Dedifferentiated amniotic fluid mesenchymal stem cell (primary cell): ENCODE data around the gene THSD8.
A peak's percentile ranks its signal among the peaks of the same experiment; 100 is the strongest.
"Not testable (repeated sequence)": the region's sequence is repeated elsewhere in the genome, so short reads cannot be mapped to it uniquely, and the experiment has no call there.

Source experiments
- DNase-seq: peaks from one replicate; pipeline ENCODE4 v3.0.0-alpha.2; 2016; ENCODE audit errors: extremely low spot score

The THSD8 gene

DNA sequence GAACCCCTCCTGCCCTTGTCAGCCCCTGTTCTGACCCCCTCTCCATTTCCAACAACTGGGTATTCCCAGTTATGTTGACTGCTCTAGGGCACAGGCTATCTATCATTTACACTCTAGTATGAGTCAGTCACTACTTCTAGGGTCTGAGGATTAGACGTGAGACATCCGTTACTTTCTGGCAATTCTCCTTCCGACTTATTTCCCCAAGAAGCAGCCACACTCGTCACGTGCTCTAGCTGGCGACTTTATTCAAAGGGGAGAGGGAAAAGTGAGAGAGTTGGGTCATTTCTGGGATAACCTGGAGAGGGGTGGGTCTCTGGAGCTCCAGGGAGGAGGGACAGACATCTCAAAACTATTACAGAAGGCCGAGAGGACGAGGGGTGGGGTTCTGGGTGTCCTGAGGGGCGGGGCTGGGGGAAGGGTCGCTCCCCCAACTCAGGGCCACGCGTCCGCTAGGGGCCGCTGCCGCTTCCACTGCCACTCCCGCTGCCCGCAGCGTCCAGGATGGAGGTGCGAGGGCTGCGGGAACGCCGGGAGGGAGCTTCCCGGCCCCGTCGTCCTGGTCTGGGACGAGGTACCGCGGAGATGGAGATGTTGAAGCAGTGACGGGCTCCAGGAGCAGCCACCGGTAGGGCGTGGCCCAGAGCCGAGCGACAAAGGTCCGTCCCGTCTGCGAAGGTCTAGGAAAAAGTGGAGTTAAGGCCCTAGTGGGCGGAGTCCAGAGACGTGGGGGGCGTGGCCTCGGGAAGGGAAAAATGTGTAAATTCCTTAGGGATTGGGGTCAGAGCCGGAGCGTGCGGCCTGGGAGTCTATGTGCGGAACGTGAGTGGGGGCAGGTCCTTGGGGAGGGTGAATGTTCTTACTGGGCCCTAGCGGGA is 23.6 kb downstream of the THSD8 start:
- DNase-seq, result no peak

DNA sequence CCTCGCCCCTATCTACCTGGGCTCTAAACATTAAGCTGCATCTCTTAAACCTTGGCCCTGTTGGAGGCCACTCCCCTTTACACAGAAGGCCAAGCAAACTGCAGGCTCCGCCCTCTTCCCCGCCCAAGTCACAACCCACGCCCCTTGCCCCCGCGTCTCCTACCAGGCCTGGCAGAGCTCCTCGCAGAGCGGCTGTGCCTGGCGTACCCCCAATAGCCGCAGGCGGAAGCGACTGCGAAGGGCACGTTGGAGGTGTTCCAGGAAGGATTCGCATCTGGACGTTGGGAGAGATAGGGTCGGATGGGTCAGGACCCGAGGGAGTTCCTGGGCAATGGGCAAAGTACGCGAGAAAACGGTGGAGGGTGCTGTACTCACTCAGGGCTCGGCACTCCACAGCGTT is 26.6 kb downstream of the THSD8 start:
- no peak for DNase-seq

DNA sequence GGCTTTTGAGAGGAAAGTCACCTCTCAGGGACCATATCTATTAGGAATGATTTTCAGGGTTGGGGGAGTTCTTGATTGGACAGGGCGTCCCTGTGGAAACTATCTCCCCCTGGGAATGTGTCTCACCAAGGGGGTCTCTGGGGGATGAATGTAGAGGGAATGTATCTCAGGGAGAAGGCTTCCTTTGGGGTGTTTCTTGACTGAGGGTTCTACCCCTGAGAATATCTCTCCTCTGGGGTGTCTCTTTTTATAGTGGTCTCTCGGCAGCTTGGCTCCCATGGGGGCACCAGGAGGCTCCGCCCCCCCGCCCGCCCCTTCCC is 31.5 kb downstream of the THSD8 start:
- DNase-seq, result no peak

DNA sequence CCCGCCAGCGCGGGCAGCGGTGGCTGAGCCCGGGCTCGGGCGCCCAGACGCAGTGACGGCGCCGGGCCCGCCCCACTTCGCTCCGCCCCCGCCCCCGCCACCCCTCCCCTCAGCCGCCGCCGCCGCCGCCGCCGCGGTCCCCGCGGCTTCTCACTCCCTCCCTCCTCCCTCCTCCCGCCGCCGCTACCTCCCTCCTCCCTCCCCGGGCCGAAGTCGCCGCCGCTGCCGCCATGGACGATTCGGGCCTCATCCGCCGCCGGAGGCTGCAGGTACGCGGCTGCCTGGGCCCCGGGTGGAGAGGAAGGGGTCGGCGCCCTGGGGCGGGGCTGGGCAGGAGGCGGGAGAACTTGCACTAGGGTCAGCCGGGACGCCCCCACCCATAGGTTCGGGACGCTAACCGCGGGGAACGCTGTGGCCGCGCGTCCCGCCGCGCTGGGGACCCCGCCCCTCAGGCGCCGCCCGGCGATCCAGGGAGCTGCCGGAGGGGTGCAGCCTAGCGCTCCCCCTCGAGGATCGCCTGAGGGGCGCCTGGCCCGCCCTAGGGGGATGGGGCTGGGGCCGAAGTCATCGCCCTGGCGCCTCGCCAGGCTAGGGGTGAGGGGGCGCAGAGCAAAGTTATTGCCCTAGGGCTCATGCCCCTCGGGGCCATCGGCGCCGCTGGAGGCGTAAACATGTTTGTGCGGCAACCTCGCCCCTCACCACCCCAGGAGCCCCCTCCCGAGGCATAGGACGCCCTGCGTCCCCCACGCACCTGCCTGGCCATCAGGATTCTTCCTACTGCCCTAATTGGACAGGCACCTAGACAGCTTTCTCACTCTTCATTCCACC is 32.1 kb downstream of the THSD8 start:
- no peak for DNase-seq

DNA sequence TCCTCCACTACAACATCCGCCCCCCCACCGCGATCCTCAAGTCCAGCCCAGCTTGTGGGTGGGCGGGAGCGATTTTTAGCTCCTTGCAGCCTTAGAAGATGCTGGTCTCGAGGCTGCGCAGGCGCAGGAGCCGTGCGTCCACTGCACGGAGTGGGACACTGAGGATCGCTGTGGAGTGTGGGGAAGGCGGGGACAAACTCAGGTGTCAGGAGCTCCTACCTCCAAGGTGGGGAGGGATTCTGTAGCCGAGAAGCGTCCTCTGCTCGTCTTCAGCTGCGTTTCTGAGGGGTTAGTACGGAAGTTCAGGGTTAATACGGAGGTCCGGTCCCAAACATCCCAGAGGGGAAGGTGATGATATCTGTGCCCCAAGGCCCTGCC is 32.7 kb downstream of the THSD8 start, which contains the start of gene RTBDN:
Gene RTBDN, minus strand, starts transcription at position 14 of the 378 bp plus-strand sequence. CDS start 4,600 bp downstream, outside the sequence.
- no peak for DNase-seq

DNA sequence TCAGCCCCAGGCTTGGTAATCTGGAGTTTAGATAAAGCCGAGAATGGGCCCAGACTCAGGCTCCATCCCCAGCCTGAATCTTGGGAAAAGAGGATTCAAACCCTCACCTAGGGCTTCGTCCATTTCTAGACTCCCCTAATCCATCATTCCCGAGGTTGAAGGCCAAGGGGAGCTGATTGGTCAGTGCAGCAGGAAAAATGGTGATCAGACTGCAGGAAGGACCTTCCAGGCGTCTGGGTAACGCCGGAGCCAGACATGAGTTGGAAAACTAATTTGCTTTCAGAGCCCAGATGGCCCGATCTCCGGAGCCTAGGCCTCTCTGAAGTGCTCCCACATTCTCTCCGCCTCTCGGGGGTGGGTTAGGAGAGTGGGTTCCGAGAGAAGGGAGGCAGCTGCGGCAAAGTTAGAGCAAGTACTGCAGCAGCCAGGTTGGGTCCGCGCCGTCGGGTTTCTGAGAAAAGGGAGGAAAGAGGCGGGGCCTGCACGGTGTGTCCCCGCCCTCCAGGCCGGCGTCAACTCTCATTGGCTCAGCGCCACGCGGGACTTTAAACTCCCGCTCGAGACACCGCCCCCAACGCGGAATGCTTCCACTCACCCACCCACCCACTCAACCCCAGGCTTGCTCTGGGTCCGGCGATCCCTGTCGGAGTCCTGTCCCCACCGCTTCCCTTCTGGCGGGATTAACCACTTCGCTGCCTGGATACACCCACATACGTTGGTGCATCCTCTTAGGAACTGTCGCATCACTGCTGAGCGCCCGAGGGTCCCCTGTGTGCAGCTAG is 33.3 kb downstream of the THSD8 start:
- DNase-seq, result no peak

DNA sequence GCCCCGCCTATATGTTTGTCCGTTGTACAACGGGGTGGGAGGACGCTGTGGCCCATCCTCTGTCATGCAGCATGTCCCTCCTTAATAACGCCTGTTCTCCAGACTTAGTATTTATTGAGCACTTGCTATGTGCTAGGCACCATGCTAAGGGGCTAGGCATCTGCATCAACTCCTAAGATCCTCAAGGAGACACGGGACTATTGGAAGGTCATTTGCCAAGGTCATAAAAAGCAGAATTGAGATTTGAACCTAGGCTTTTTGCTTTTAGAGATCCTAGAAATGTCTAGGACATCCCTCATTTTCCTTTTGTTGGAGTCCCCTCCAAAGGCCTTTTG is 34.6 kb downstream of the THSD8 start:
- no peak for DNase-seq

DNA sequence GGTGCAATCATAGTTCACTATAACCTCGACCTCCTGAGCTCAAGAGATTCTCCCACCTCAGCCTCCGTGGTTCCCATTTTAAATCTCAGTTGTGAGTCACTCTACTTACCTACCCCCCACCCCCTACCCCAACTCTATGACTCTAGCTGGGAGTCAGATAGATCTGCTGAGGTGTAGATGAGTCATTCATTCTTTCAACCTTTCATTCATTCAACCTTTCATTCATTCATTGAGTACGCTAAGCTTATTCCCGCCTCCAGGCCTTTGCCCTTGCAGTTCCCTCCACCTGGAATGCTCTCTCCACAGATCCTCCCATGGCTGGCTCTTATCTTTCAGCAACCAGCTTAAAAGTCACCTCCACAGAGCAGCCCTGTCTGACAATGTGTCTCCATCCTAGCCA is 35.4 kb downstream of the THSD8 start:
- no peak for DNase-seq

DNA sequence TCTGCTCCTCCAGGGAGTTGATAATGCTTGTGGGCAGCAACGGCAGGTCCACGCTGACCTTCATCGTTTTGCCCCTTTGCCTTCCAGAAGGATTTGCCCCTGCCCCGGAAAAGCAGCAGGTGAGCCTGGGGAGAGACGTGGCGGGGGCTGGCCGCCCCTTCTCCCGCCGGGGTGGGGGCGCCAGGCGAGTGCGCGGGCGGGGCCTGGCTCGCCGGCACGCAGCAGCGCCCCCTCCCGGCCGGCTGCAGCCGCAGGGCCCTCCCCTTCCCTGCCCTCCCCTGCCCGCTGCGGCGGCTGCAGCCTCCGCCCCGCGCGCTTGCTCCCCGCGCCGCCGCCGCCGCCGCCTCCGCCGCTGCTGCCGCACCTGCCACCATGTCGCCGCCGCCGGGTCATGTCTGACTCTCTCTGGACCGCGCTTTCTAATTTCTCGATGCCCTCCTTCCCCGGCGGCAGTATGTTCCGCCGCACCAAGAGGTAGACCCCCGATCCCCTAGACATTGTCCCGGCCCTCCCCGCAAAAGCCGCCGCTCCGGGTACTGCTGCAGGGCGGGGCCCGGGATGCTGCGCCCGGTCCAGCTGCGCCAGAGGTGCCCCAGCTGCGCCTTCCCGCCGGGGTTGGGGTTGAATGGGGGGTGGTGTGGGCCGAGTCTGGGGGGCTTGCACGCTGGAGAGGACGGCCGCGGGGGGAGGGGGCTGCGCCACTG is 36.5 kb downstream of the THSD8 start, which contains the start of gene MAST1:
Gene MAST1, plus strand, starts transcription at position 334 of the 704 bp plus-strand sequence. Its CDS starts 58 bp downstream, at position 392.
- no peak for DNase-seq

DNA sequence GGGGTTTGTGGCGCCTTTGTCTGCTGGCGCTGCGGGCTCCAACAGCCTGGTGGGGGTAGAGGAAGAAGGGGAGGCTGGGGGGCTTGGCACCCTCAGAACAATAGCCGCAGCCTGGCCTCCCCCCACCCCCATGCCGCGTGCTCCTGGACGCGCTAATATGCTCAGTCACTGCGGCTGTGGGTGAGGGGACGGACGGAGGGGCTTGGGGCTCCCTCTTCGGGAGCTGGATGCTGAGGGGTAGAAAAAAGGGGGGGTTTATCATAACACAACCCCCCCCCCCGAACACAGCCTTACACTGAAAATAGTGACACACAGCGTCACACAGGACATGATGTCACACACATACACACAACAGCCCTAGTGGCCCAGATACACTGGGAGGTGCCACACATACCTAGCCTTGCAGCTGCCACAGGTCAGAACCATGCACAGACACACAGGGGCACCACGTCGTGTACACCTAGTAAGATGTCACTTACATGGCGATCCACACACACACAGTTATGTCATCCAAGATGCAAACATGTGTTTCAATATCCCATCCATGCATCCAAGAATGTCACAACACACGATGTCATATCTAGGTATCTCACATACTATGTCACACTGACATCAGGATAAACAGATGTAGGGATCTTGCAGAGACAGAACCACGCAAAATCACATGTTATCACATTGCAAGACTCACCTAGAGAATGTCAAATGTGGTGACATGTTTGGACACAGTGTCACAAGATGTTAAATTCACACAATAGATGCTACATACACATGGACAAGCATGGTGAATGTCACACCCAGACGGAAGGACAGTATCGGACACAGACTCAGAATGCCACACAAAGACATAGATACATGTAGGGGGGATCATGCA is 37.3 kb downstream of the THSD8 start:
- DNase-seq, result no peak

DNA sequence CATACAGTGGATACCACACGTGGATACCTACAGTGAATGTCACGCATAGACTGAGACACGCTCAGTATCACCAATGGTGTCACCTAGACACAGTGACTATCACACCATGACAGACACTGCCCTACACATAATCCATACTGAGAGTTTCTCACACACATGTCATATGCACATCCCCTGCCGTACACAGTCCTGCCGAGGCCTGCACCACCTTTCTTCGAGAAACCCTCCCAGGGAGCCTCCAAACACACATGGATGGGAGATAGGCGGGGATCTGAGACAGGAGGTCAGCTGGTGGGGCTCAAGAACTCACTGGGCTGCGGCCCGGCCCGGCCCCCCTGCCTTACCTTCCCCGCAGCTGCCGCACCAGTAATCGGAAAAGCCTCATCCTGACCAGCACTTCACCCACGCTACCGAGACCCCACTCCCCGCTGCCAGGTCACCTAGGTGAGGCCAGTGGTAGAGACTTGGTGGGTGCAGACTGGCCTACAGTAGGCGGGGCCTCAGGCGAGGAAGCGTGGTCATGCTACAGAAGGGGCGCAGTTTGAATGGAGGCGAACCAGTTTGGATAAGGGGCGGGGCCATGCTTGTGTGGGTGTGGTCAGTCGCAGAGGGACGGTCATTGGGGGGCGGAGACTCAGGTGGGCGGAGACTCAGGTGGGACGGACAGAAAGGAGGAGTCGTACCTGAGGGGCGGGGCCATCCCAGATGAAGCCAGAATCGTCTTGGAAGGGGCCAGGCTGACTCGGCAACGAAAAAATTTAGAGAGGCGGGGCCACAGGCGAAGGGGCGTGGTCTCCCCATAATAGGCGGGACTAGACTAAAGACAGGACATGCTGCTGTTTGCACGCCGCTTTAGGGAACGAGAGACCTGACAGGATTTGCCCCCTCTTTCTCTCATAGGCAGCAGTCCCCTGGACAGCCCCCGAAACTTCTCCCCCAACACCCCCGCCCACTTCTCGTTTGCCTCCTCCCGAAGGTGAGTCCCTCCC is 38.5 kb downstream of the THSD8 start:
- no peak for DNase-seq

DNA sequence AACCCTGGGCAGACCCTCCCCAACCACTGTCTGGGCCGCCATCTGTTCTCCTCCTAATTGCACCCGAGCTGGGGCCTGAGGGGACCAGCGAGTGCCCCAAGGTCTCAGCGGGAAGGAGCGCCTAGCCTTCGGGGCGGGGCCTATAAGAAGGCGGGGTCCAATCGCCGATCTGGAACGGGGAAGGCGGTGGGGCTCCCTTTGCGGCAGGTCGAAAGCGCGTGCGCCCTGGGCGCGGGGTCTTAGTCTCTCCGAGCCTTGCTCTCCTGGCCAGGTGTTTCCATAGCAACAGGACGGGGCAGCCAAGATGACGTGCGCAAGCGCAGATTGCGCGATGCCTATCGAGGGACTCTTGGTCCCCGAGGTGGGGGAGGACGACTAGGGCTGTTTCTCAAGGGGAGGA is 39.2 kb downstream of the THSD8 start:
- no peak for DNase-seq

DNA sequence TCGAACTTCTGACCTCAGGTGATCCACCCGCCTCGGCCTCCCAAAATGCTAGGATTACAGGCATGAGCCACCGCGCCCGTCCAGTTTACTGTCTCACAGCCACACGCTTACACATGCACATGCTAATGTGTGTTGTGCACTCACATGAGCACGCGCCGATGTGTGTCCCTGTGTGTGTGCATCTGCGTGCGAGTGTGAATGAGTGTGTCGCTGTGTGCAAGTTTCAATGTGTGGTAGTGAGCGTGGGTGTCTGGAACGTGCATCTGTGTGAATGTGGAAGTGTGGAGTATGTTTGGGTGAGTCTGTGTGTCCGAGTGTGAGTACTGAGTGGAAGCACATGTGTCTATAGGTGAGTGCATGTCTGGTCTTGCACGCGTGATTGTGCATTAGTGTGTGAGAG is 40.6 kb downstream of the THSD8 start:
- DNase-seq, result no peak

DNA sequence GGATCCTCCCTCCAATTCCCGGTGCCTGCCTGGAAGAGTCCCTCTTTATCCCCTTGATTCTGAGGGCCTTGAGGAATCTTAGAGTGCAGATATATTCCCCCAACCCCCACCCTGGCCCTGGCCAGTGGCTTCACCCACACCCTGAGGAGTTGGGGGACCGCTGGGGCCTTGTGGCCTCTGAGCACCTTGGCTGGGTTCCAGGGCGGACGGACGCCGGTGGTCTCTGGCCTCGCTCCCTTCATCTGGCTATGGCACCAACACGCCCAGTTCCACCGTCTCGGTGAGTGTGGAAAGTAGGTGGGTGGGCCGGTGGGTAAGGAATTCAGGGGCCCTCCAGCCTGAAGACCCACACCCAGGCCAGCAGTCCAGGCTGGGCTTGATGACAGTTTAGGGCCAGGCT is 41.5 kb downstream of the THSD8 start:
- DNase-seq, result no peak

DNA sequence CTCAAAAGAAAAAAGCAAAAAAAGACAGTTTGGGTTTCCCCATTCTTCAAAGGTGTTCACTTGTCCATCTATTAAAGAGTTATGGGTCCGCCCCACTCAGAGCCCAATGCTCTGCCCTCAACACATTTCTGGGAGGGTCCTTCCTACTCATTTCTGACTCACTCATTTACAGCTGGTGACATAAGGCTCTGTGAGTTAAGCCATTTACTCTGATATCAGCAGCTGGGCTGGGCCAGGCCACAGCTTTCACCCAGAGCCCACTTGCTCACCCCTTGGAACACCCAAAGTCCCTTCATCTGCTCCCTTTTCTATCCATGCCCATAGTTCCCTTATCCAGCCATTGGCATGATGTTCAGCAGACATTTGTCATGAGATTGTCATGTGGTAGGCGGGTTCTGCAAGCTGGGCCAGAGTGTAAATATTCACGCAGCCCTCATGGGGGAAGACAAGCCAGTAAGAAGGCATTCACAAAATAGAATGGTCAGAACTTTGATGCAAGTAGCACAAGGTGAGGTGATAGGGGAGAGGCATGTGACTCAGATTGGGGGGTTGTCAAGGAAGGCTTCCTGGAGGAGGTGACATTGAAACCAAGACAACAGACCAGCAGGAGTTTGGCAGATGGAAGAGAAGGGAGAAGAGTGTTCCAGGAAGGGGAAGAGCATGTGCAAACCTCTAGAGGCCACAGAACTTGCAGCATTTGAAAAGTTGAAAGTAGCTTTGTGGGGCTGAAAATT is 42.3 kb downstream of the THSD8 start:
- no peak for DNase-seq

DNA sequence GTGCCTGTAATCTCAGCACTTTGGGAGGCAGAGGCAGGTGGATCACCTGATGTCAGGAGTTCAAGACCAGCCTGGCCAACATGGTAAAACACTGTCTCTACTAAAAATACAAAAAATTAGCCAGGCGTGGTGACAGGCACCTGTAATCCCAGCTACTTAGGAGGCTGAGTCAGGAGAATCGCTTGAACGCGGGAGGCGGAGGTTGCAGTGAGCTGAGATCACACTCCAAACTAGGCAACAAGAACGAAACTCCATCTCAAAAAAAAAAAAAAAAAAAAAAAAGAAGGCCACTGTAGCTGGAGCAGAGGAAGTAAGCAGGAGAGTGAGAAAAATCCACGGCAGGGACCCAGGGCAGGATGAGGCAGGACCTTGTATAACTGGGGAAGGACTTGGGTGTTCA is 44.7 kb downstream of the THSD8 start:
- not testable (repeated sequence) for DNase-seq

DNA sequence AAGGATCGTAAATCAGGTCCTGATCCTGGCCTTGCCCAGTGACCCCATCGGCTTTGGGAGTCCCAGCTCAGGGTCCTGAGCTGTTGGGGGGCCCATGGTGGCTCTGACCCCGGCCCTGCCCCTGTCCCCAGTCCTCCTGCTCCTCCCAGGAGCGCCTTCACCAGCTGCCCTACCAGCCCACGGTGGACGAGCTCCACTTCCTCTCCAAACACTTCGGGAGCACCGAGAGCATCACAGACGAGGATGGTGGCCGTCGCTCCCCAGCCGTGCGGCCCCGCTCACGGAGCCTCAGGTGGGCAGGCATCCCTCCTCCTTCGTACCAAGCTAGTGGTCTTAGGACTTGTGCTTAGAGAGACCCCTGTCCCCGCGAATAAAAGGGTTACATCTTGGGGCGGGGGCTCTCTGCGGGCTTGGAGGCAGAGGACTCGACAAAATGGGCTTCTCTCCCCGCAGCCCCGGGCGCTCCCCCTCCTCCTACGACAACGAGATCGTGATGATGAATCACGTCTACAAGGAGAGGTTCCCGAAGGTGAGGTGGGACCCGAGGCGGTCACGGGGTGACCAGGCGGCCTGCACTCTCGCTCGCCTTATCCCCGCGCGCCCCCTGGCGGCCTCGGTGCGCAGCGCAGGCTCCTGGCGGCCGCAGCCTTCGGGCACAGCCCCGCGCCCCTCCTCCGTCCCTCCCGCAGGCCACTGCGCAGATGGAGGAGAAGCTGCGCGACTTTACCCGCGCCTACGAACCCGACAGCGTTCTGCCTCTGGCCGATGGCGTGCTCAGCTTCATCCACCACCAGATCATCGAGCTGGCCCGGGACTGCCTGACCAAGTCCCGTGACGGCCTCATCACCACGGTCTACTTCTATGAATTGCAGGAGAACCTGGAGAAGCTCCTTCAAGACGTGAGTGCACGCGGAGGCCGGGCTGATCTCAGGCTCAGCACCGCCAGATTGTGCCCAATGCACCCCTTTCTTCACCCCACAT is 45.6 kb downstream of the THSD8 start:
- DNase-seq, result peak; percentile 38
